Measurements from ENCODE around the gene STK4. TPM values are rescaled to one million over a fixed set of nuclear protein-coding genes. Genes with fewer than 3 reads are reported as not detected.

Gene STK4
- total and polyA plus RNA-seq, 3 donors from 2014 or later, result 24.9 to 42.7 (median 39.6) TPM

DNA sequence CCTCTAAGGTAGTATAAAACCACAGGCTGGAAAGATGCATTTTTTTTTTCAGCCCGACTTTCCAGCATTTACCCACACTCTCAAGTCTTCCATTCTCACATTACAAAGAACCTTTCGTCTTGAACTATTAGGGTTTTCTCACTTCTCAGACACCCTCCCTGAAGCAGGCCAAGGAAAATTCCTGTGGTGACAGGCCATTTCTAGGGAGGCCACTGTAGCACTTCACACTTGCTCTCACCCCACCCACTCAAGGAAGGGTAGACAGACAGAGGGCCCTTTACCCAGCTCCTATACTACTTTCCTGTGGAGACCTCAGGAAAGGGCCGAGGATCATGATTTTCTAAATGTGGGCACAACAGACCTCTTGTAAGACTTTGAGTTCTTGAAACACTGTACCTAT, 106.9 kb downstream of the STK4 start:
- no peaks in the 10 kb centered on the region for H3K9me3 ChIP-seq
- H3K27ac ChIP-seq, result no peak overlapping the region
- H3K4me3 ChIP-seq, result no peak overlapping the region
- H3K36me3 ChIP-seq (ENCODE audit: low read depth, missing control alignments), result no peaks in the 10 kb centered on the region
- 85% methylated on average over 3 of the region's 3 CpGs for WGBS, 2 donors
- TF ChIP-seq POLR2A (IDR thresholded peaks at IDR 0.05) (no peak), CTCF (IDR thresholded peaks at IDR 0.05) (no peak)
- H3K4me1 ChIP-seq, result no peaks in the 10 kb centered on the region
- no peak for DNase-seq
- no peaks in the 10 kb centered on the region for H3K27me3 ChIP-seq
- intact Hi-C loops (cut with DNase I; ENCODE audit: low total_unique reads), result no loop called here

- H3K27ac ChIP-seq, result no peak overlapping the region
- intact Hi-C loops (cut with DNase I; ENCODE audit: low total_unique reads), result no loop called here
- H3K4me3 ChIP-seq, result no peak overlapping the region
- no peak for TF ChIP-seq CTCF (IDR thresholded peaks at IDR 0.05)
- TF ChIP-seq POLR2A (IDR thresholded peaks at IDR 0.05), result no peak
- DNase-seq, result no peak
- H3K36me3 ChIP-seq (ENCODE audit: low read depth, missing control alignments), result no peaks in the 10 kb centered on the region
- no peaks in the 10 kb centered on the region for H3K9me3 ChIP-seq
- no peaks in the 10 kb centered on the region for H3K4me1 ChIP-seq
- 87 to 88% methylated on average over 3 of the region's 3 CpGs for WGBS, 2 donors
- no peaks in the 10 kb centered on the region for H3K27me3 ChIP-seq
These were observed 111.2 kb downstream of the STK4 start for GRCh38 chr20:45077559-45077958.

GRCh38 chr20:45080867-45081624, 114.7 kb downstream of the STK4 start:
- H3K36me3 ChIP-seq (ENCODE audit: low read depth, missing control alignments), result no peaks in the 10 kb centered on the region
- H3K4me3 ChIP-seq, result no peak overlapping the region
- TF ChIP-seq CTCF (IDR thresholded peaks at IDR 0.05) (peak in 2 of 3 experiments; percentile 8 to 36), POLR2A (IDR thresholded peaks at IDR 0.05) (no peak)
- no peaks in the 10 kb centered on the region for H3K27me3 ChIP-seq
- no peak overlapping the region for H3K27ac ChIP-seq
- 86 to 87% methylated on average over 5 of the region's 5 CpGs for WGBS, 2 donors
- intact Hi-C loops (cut with DNase I; ENCODE audit: low total_unique reads), result no loop called here
- no peaks in the 10 kb centered on the region for H3K4me1 ChIP-seq
- no peaks in the 10 kb centered on the region for H3K9me3 ChIP-seq
- no peak for DNase-seq

- no peak for DNase-seq
- TF ChIP-seq POLR2A (IDR thresholded peaks at IDR 0.05) (no peak), CTCF (IDR thresholded peaks at IDR 0.05) (no peak)
- H3K9me3 ChIP-seq, result no peaks in the 10 kb centered on the region
- H3K27me3 ChIP-seq, result no peaks in the 10 kb centered on the region
- no peak overlapping the region for H3K27ac ChIP-seq
- H3K4me1 ChIP-seq, result no peaks in the 10 kb centered on the region
- 96 to 100% methylated on average over 3 of the region's 3 CpGs for WGBS, 2 donors
- no peak overlapping the region for H3K4me3 ChIP-seq
- intact Hi-C loops (cut with DNase I; ENCODE audit: low total_unique reads), result no loop called here
- no peaks in the 10 kb centered on the region for H3K36me3 ChIP-seq (ENCODE audit: low read depth, missing control alignments)
These were observed 116.2 kb downstream of the STK4 start for GRCh38 chr20:45082468-45082867.

- H3K27ac ChIP-seq, result no peak overlapping the region
- 100% methylated on average over 1 of the region's 1 CpG for WGBS, 2 donors
- H3K36me3 ChIP-seq (ENCODE audit: low read depth, missing control alignments), result no peaks in the 10 kb centered on the region
- H3K27me3 ChIP-seq, result no peaks in the 10 kb centered on the region
- TF ChIP-seq CTCF (IDR thresholded peaks at IDR 0.05), result no peak
- no peak for TF ChIP-seq POLR2A (IDR thresholded peaks at IDR 0.05)
- no peaks in the 10 kb centered on the region for H3K4me1 ChIP-seq
- H3K4me3 ChIP-seq, result no peak overlapping the region
- no peaks in the 10 kb centered on the region for H3K9me3 ChIP-seq
- intact Hi-C loops (cut with DNase I; ENCODE audit: low total_unique reads), result no loop called here
- no peak for DNase-seq
These were observed 116.8 kb downstream of the STK4 start for GRCh38 chr20:45083127-45083526.

Measured in testis (tissue), 3 donors.